Stimulated activated CD8-positive, alpha-beta memory T cell treated with anti-CD3 and anti-CD28 coated beads, Interleukin-12 subunit alpha, Interleukin-12 subunit beta, amount 100 ng/mL, for 24 hours (primary cell): ENCODE results near the gene GRIPAP1.
"Not testable (repeated sequence)": the region's sequence is repeated elsewhere in the genome, so short reads cannot be mapped to it uniquely, and the experiment has no call there.

Experiments used
- DNase-seq: peaks from one replicate; pipeline ENCODE4 v3.0.0-alpha.2; 2020; ENCODE audit errors: extremely low read depth

The GRIPAP1 gene

DNA sequence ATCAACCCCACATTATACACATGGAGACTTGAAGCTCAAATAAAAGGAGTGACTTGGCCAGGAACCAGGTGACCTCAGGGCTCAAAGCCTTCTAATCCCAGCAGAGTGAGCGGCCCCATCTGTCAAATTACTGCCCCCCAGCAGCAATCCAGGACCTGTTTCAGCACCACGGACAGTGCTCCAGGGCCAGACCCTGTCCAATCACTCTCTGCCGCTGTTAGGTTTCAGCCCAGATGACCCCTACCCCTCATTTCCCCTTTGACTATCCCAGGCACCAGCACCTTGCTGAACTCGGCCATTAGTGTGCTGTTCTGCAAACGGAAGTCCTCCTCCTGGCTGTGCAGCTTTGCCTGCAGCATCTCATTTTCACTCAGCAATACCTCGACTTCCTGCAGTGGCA, 5.1 kb downstream of the GRIPAP1 start:
- DNase-seq = no peak

DNA sequence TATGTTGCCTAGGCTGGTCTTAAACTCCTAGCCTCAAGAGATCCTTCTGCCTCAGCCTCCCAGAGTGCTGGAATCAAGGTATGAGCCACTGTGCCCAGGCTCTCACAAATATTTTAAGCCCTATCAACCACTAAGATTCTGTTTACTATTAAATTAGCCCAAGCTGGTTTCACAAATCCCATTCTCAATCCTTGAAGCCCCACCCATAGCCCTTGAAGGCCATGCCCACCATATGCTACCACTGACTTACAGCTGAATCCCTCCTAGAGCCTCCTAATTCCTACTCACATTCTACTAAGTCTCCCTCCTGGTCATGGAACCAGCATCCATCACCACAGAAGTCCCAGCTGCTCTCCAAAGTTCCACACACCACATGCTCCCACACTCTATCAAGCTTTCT, 9.7 kb downstream of the GRIPAP1 start:
- DNase-seq = no peak

DNA sequence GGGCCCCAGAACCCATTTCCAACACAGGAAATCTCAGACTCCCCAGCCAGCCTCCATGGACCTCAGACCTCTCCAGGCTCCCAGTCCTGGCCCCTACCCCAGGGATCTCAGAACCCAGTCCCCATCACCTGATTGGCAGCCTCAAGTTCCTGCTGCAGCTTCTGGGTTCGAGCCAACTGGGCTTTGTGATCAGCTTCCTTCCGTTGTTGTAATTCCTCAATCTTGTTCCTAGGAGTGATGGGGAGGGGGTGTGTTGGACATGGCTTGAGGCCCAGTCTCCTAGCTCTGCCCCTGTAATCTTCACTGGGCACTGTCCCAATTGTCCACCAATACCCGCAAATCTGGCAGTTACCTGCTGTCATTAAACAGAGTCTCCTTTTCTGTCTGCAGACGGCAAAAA, 12.6 kb downstream of the GRIPAP1 start:
- no peak for DNase-seq

DNA sequence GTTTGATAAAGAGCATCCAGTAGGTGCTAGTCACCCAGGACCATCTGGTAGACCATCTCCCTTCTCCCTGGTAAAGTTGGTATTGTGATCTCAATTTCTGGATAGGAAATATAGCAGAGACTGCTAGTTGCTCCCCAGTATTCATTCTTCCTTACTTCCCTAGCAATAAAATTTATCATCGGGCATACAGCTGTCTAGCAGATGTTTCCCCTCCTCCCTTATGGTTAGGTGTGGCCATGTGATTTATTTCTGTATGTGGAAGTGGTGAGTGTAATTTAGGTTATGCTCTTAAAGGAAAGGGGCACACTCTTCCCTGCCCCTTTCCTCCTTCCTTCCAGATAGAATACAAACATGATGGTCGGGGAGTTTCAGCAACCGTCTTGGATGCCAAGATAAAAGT, 18.2 kb downstream of the GRIPAP1 start:
- DNase-seq = no peak

DNA sequence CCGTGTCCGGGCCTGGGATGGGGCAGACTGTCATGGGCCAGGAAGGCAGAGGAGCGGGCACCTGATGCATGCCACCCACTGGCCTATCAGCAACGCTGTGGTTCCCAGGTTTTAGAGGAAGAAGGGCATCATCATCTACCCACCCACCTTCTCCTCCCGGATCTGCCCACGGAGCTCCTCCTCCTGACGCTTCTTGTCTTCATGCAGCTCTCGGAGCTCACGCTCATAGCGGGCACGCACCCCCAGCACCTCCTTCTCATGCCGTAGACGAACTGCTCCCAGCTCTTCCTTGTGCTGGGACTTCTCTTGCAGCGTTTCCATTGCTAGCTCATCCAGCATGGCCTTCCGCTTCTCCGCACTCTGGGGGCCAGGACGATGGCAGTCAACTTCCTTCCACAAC, 19.0 kb downstream of the GRIPAP1 start:
- no peak for DNase-seq

DNA sequence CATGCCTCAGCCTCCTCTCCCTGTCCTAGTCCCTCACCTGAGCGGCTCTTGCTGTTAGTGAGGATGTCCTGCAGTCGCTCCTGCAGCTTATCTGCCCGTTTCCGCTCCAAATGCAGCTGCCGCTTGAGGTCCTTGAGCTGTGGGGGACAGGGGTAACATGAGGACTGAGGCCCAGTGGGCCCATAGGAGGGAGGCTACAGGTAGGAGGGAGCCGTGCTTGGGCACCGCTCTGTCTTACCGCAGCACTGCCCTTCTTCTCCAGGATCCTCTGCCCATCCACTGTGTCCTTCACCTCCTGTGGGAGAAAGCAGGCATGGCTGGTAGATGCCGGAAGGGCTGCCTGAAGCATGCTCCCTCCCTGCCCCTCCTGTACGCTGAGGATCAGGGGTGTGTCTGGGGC, 20.9 kb downstream of the GRIPAP1 start:
- DNase-seq = no peak

DNA sequence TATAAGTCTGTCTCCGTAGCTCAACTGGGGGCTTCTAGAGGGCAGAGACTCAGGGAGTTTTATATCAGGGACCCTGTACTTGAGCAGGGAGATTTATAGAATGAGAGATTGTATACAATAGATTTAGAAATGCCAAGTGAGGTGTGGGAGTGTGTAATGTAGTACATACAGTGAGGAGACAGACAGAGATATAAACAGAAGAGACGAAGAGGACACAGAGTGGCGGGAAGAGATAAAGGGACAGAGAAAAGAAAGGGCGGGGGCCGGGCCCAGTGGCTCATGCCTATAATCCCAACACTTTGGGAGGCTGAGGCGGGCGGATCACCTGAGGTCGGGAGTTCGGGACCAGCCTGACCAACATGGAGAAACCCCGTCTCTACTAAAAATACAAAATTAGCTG, 21.7 kb downstream of the GRIPAP1 start:
- not testable (repeated sequence) for DNase-seq

DNA sequence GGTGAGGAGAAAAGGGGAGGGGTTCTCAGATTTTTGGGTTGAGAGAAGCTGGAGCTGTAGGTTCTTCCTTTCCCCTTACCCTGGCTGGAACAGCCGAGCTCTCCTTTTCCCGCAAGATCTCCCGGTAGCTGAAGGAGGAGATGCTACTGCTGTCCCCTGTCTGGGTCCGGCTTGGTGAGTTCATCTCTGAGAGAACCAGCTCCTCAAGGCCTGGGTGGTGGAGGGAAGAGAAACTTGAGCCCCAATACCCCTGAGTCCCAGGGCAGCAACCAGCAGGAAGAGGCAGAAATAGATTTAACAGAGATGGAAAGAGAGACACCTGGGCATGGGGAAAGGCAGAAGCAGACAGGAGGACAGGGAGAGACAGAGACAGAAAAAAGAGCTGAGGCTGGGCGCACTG, 23.8 kb downstream of the GRIPAP1 start:
- no peak for DNase-seq

DNA sequence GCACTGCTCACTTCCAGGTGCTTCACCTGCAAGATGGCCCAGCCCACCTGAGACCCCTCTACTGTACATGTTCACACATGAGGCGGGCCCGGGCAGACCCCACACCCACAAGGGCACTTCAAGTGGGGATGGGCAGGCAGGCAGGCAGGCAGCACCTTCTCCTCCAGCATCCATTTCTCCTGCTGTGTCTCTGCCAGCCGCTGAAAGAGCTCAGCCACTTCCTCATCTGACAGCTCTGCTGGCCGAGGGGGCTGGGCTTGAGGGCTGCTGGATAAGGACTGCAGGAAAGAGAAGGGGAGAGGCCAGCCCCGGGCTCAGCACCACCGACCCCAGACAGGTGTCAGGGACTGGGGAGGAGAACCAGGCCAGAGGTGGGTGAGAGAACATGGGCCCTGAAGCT, 26.0 kb downstream of the GRIPAP1 start:
- DNase-seq = no peak

DNA sequence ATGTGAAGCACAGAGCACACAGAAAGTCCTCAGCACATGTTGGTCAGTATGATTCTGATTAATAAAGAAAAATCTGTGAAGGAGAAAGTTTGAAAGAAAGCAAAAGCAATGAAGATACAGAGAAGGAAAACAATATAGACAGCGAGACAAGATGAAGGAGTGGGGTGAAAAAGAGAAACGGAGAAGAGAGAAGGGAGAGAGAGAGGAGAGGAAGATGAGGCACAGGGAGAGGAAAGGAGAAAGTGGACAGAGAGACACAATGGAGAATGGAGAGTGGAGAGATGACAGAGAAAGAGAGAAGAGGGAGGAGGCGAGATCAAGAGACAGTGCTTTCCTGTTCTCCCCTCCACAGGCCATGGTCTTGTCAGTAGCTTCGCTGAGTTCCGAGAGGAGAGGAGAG, 26.5 kb downstream of the GRIPAP1 start:
- no peak for DNase-seq

DNA sequence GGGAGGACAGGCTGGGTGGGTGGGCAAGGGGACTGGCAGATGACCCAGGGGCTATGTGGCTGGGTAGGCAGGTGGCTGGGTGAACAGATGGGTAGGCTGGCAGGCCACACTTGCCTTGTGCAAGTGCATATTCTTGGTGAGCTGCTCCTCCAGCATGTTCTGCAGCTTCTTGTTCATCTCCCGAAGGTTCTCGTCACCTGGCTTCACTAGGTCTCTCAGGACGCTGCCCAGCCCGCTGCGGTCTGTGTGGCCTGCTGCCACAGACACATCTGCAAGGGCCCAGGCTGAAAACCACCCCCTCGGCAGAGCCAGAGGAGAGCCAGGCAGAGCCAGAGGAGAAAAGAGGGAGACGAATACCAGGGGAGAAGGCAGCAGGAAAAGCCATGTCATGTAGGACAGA, 27.0 kb downstream of the GRIPAP1 start:
- no peak for DNase-seq

DNA sequence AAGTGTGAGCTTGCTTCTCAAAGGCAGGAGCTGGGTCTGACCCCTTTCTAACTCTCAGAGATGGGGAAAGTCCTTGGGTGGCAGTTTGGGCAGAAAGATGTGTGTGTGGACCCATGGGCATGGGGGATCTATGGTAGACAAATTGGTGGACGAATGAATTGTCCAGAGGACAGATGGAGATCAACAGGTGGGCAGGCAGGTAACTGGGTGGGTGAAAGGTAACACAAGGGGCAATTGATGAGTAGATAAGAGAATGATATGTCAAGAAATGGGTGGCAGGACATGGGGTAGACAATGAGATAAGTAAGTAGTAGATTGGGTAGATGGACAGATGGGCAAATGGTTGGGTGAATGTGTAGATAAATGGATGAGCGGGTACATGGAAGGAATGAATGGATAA, 27.5 kb downstream of the GRIPAP1 start:
- no peak for DNase-seq

DNA sequence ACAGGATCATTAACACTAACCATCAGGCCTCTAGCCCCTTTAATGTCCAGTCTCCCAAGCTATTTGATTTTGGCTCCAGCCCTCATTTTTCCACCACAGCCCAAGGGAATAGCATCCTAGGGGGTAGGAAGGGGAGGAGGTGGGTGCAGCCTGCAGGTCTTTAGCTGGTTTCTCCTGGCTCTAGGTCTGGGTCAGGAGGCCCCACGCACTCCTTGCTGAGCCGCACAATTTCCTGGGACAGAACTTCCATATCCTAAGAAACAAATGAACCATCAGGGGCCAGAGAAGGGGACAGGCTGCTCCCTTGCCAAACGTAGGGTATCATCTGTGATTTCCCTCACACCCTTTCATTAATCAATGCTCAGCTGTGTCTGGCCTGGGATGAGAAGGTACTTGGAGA, 28.0 kb downstream of the GRIPAP1 start:
- DNase-seq = no peak

DNA sequence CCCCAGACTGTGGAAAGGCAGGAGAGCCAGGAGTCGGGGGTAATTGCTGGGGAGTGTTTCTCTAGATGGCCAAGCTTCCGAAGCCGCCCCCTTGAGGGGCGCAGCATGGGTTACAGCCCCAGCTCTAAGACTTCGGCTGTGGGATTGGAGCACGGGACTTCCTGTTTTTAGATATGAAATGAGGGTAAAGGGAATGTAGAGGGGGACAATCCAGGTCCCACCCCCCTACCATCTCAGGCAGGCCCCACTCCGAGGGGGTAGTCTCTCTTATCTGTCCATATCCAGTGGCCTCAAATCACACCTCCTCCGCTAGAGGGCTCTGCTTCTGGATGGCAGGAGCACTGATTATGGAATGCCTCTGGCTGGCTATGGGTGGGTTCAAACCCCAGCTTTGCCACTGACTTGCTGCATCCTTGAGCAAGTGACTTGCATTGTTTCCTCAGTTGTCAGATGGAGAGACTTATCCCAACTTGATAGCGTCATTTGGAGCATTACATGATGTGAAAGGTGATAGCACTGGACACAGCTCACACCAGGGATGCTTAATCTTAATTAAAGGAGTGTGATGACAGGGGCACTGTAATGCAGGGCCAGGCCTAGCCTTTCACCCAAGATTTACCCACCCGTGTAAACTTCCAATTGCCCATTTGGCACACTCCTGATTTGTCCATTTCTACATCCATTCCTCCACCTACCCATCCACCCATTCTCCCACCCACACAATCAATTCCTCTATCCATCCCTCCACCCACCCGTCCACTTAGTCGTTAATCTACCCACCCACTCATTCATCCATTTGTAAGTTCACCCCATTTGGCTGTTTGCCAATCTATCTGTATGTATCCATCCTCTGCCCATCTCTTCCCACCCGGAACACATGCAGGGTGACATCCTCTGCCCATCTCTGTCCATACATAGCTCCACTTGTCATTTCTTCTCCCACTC, 29.6 kb downstream of the GRIPAP1 start:
- no peak for DNase-seq

DNA sequence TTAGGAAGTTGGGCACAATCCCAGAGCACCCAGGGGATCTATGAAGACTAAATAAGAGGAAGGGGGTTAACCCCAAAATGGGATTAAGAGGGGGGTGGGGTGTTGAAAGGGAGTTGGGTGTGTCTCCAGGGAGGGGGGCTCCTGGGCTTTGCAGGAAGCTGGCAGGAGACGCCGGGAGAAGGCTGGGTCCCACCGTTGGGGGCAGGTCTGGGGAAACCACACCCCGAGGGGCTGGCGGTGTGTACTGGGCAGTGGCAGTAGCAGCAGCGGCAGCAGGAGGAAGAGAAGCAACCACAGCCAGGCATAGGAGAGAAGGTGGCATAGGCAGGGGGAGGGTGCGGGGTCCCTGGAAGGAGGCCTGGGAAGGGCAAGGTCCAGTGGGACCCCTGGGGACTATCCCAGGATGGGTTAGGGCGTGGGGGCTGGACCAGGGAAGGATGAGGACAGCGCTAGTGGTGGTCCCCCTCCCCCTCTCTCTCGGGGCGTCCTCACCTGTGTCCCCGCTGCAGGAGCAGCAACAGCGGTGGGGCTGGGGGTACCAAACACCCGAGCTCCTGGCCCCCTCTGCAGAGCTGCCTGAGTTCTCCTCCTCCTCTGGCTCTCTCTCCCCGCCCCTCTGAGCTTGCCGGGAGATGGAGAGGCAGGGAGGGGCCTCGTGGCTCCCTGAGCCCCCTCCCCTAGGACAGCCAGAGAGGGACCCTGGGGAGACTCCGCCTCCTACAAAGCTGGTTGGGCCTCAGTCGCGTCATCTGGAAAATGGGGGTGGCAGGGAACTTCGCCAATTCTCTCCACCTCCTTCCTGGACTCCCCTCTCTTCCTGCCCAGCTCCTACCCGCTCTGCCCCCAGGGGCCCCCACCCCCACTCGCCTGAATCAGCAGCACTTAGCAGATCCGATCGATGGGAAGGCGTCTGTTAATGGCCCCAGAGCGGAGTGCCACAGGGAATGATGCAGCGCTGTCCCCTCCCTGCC, 30.5 kb downstream of the GRIPAP1 start, which contains the start of gene KCND1:
Gene KCND1, minus strand, starts transcription at position 596 of the 971 bp plus-strand sequence. CDS start 1,573 bp downstream, outside the sequence.
- no peak for DNase-seq

DNA sequence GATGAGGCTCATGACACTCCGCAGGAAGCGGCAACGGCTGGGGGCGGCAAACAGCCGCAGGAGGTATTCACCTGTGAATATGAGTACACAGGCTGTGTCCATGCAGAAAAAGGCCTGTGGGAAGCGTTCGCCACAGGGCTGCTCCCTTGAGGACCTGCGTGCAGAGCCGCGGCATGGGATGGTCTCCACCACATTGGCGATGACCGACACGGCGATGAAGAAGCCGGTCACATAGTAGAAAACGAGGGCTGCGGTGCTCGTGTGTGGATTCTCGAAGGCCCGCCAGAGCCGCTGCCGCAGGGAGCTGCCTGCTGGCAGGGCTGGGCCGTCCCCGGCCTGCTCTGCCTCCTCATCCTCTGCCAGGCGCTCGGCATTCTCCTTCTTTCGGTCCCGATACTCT, 32.6 kb downstream of the GRIPAP1 start:
- no peak for DNase-seq

DNA sequence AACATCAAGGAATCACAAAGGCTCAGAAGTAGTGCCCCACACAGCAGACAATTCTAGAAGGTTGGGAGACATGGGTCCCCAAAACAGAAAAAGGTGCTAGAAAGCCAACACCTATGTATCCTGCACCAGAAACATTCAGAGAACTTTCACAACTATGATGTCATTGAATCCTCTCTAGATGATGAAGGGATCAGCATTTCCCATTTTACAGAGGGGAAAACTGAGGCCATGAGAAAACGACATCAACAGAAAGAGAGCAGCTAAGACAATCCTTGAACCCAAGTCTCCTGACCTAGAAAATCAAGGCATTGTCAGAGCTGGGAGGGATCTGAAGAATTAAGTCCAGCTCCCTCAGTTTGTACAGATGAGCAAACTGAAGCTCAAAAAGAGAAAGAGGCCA, 33.7 kb downstream of the GRIPAP1 start:
- no peak for DNase-seq

DNA sequence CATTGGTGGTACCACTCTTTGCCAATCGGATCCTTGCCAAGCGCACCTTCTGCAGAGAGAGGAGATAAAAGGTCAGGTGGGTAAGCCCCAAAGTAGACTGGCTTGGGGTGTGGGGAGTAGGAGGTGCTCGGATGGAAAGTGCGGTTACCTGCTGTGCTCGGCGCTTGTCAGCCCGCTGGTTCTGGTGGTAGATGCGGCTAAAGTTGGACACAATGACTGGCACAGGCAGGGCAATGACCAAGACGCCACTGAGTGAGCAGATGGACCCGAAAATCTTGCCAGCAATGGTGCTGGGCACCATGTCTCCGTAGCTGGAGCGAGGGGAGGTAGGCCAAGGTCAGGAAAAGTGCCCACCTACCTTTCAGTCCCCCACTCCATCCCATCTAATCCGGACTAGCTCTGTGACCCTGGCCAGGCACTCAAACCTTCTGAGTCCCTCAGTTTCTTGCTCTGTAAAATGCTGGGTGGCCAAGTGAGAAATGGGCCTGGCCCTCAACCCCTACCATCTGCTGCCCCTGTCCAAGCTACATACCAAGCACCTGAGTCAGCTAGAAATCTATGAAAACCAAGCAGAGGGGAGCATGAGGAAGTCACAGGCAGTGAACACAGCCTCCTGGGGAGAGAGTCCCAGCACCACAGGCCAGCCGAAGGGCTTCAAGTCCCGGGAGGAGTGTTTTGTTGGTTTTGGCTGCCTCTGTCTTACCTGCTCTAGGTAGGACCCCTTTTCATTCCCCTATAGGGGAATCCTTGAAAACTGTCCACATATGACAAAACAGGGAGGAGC, 35.1 kb downstream of the GRIPAP1 start:
- no peak for DNase-seq

DNA sequence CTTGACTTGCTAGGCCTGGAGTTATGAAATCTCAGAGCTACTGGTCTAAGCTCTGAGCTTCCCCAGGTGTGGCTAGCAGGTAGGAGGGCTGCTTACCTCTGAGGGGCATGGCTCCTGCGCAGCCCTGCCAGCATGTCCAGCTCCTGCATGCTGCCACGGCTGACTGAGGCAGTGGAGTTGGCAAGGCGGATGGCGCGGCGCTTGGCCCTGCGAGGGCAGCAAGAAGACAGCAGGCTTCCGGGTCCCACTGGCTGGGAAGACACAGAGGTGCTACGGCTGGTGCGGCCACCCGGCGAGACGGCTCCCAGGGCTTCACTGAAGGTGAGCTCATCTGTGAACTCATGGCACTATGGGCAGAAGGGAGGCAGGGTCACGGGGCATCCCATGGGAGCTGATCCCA, 36.1 kb downstream of the GRIPAP1 start:
- DNase-seq = no peak

DNA sequence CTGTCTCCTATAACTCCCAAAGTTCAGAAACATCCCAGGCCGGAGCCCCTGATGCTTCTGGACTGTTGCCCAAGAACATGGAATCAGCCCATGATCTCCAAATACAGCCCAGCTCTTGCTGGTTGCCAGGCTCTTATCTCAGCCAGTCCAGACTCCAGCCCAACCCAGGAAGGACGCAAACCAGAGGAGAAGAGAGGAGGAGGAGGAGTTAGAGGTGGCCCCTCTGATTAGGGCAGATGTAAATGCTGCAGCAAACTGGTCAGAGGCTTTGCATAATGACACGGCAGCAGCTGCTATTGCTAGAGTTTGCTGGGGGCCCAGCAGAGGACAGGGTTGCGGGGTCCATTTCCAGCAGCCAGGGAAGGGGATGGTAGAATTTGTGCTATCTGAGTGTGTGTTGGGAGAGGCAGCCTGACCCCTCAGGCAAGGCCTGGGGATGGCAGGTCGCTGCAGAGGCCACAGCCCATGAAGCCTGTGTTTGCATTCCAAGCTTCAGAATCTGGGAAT, 40.4 kb downstream of the GRIPAP1 start:
- no peak for DNase-seq

DNA sequence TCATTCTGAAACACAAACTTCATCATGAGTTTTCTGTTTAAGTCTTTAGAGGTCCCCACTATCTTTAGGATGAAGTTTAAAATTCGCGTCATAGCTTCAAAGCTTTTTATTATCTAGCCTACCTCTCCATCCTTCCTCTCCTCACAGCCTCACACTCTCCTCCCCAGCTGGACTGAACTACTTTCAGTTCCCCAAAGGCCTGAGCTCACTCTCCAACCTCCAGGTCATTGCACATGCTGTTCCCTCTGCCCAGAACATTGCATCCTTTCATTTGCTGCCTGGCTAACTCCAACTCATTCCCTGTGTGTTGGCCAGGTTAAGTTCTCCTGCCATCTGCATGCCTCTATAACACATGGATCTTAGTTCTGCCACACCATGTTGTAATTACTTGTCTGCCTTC, 41.8 kb downstream of the GRIPAP1 start:
- DNase-seq = no peak
